SK-N-MC (cell line): ENCODE results near the gene PABPN1L.

Experiments used
- EZH2 ChIP-seq: fragments of 200-600 bp; sonication (generic); IDR thresholded peaks from one replicate; pipeline ENCODE4 v1.6.1; 2017; ENCODE audit warnings: antibody characterized with exemption
- FOXP2 ChIP-seq: optimal IDR thresholded peaks from 2 replicates; pipeline ENCODE3; 2011; ENCODE audit warnings: mild to moderate bottlenecking, moderate library complexity; ENCODE audit not compliant: insufficient read depth; ENCODE audit errors: extremely low read length, control extremely low read depth
- POLR2AphosphoS5 ChIP-seq: IDR thresholded peaks from 2 replicates; pipeline ENCODE4 v1.6.1; 2012; ENCODE audit warnings: mild to moderate bottlenecking, low read depth, low read length, borderline replicate concordance

- no peak for TF ChIP-seq POLR2AphosphoS5
- TF ChIP-seq EZH2, result no peak
- no peak for TF ChIP-seq FOXP2
These were observed 5.1 kb downstream of the PABPN1L start for GRCh38 chr16:88861359-88861758.
